HG02884 (cell line): Measurements from ENCODE around the gene PSMF1.
"Not testable (repeated sequence)": the region's sequence is repeated elsewhere in the genome, so short reads cannot be mapped to it uniquely, and the experiment has no call there.

Experiments
- ATAC-seq: cut with Tn5 transposase; IDR thresholded peaks from one replicate; pipeline ENCODE4 v1.9.1; 2021; ENCODE audit warnings: mild to moderate bottlenecking, moderate library complexity; ENCODE audit not compliant: unreplicated experiment

PSMF1 gene

DNA sequence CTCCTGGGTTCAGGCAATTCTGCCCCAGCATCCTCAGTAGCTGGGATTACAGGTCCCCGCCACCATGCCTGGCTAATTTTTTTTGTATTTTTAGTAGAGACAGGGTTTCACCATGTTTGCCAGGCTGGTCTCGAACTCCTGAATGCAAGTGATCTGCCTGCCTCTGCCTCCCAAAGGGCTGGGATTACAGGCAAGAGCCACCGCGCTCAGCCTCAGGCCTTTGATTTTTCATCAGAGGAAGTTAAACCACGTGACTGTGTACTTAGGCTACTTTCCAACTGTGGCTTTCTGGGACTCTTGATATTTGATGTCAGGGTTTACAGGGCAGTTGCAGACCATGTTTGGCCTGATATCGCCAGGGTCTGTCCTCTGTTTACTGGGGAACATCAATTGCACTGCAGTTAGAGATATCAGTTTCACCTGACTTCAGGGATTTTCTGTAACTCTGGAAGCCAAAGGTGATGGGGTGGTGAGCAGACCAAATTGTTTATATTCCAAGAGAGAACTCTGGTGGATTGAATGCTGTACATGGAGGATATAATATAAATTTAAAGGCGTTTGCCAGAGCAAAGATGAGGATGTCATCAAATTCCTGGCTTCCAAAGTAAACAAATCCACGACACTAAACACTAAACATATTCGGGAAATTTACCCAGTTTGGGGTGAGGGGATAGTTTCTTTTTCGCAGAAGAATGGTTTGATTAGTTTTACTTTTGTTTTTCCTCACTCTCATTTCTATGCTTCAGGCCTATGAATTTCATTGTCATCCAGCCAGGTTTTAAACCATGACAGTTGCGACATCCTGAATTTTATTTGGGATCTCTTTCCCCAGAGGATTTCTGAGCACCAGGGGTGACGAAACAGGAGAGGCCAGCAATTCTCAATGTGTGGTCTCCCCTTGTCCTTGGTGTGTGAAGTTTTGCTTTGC is 4.2 kb downstream of the PSMF1 start:
- ATAC-seq: no peak

DNA sequence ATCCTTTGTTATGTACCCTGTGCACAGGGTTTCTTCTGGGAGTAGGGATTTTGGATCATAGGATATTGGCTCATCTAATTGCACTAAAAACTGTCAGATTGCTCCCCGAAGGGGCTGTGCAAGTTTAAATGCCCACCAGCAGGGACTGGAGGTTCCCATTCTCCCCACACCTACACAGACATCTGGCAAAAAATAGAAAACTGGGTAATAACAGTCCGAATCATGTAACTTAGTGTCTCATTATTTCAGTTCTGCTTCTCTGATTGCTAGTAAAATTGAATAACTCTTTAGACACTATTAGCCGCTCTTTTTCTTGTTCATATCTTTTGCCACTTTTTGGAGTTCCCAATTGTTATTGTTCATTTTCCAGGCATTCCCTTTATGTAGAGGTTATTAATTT is 5.3 kb downstream of the PSMF1 start:
- no peak for ATAC-seq

DNA sequence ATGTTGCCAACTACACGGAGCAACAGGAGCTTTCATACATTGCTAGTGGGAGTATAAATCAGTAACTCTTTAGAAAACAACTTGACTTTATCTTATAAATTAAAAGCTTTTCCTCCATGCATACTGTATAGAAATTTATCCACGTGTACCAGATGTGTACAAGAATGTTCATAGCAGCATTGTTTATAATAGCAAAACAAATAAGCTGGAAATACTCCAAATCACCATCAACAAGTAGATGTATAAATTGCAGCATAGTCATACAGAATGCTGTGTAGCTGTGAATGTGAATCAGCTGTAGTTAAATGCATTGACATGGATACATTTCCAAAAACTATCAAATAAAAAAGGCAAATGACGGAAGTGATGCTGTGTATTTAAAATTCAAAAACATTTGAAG is 6.0 kb downstream of the PSMF1 start:
- no peak for ATAC-seq

DNA sequence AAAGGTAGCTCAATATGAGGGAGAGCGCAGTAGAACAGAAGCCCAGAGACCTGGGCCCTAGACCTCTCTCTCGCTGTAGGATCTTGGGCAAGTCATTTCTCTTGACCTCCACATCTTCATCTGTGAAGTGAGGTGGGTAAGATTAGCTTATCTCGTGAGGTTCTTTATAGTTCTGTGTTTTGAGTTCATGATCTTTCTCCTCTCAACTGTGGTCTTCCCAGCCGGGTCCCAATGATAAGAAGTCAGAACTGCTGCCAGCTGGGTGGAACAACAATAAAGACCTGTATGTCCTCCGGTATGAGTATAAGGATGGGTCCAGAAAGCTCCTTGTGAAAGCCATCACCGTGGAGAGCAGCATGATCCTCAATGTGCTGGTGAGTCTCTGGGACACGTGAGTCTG is 6.9 kb downstream of the PSMF1 start:
- ATAC-seq: no peak

DNA sequence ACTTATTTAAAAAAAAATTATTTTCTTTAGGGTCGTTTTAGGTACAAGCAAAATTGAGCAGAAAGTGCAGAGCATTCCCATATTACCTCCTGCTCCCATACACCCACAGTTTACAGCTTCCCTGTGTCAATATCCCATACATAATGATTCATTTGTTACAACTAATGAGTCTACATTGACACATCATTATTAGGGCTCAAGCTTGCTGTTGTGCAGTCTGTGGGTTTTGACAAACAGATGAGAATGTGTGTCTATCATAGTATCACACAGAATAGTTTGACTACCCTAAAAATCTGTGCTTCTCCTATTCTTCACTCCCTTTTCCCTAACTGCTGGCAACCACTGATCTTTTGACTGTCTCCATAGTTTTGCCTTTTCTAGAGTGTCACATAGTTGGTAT is 9.4 kb downstream of the PSMF1 start:
- ATAC-seq: no peak

DNA sequence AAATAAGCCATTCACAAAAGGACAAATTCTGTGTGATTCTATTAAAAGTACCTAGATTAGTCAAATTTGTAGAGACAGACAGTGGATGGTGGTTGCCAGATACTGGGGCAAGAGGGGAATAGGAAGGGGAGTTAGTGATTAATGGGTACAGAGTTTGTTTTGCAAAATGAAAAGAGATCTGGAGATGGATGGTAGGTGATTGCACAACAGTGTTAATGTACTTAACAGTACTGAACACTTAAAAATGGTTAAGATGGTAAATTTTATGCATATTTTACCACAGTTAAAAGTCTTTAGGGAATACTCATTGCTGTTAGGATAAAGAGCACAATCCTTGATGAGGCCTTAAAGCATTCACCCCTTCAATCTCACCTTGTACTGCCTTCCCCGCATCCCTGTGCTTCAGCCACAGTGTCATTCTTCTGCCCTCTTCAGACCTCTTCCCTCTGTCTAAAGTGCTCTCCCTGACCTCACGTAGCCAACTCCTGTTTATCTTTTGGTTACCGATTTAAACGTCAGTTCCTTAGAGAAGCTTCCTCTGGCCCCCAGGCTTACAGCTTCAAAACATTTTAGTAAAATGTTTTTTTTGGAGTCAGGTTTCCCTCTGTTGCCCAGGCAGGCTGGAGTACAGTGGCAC is 11.8 kb downstream of the PSMF1 start:
- ATAC-seq: no peak

DNA sequence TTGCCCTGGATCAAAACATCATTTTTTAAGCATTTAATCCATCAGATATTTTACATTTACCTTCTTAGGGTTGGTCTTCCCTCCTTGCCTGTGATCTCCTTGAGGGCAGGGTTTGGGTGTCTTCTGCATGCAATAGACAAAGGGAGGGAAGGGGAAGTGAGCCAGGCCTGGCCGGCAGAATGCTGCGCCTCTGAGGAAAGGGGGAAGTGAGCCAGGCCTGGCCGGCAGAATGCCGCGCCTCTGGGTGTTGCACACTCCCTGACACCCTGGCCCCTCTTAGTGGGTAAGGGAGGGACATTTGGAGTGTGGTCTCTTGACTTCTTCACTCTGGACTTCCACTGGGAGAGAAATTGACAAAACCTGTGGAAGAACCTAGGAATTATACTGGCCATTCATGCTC is 12.4 kb downstream of the PSMF1 start:
- ATAC-seq: no peak

DNA sequence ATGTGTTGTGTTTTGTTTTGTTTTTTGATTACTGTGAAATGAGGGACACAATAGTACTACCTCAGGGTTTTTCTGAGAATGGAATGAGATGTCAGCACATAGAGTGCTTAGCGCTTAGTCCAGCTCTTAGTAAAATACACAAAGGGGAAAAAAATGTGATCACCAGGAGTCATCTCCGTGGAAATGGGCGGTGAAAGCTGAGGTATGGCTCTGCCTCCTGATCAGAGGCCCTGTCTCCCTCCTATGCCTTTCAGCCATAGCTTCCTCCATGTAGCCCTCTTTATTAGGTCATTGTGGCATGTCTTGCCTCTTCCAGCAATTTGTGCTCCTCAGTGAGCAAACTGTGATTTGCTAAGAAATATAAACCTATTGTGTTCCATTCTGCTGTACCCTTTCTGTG is 13.0 kb downstream of the PSMF1 start:
- no peak for ATAC-seq

DNA sequence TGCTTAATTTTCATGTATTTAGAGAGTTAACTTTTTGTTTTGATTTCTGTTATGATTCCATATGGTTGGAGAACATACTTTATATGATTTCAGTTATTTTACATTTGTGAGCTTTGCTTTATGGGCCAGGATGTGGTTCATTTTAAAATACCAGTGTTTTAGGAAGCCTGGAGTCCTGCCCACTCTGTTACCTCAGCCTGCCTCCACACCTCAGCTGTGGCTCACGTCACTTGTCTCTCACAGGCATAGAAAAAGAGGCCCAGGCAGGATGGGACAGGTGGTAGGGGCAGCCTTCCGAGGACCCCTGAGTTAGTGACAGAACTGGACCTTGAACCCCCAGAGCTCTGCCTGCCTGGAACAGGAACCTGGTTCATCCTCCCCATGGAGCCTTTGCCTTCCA is 16.0 kb downstream of the PSMF1 start:
- no peak for ATAC-seq

DNA sequence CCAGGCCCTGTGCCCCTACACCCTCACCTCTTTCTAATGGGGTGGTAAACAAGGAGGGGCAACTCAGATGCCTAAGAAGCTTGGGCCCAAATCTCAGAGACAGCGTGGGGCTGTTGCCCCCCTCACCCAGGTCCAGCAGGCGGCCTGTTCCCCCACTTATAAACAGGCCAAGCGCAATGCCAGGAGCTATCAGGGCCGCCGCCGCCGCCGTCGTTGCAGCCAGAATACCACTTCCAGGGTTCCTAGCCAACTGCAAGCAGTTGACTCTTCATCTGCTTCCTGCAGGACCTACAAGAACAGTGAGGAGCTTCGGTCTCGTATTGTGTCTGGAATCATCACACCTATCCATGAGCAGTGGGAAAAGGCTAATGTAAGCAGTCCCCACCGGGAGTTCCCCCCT is 16.4 kb downstream of the PSMF1 start:
- no peak for ATAC-seq

DNA sequence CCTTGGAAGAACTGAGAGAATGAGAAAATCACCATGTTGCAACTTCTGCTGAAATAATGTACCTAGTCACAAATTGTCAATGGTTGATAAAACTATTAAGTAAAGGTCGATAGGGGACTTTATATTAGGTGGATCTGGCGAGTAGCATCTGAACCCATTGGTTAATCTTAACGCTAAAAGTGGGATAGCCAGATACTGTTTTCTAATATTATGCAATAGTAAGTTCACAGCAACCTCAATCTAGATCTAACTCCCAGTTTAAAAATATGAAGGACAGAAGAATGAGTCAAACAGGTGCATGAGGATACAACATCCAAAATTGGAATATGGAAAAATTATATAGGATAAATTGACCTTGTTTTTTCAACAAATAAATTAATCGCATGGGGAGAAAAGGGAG is 18.8 kb downstream of the PSMF1 start:
- no peak for ATAC-seq

DNA sequence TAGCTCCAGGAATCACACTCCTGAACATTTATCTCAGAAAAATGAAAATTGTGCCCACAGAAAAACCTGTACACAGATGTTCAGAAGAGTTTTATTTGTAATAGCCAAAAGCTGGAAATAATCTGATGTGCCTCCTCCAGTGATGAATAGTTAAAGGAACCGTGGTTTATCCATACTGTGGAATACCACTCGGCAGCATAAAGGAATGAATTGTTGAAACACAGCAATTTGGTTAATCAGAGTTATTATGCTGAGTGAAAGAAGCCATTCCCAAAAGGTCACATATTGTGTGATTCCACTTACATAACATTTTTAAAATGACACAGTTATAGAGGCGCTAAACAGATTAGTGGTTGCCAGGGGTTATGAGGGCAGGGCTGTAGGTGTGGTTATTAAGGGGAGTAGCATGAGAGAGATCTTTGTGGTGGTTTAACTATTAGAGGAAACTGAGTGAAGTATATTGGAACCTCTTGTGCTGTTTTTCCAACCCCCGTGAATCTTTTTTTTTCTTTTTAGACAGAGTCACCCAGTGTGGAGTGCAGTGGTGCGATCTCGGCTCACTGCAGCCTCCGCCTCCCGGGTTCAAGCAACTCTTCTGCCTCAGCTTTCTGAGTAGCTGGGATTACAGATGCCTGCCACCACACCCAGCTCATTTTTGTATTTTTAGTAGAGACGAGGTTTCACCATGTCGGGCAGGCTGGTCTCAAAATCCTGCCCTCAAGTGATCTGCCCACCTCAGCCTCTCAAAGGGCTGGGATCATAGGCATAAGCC is 26.2 kb downstream of the PSMF1 start:
- no peak for ATAC-seq

DNA sequence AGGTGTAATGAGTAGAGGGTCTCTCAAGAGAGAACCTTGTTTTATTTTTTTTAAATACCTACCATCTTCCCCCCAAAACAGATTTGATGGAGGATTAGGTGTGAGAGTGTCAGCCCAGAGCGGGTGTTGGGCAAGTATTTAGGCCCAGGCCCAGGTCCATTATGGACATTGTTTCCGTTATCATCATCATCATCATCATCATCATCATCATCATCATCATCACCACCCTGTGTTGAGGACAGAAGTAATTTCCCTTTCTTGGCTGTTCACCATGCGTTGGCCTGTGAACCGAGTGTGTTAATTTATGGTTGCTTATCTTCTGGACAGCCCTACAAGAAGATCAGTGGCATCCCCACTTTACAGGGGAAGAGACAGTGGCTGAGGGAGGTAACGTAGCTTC is 28.6 kb downstream of the PSMF1 start:
- ATAC-seq: no peak

DNA sequence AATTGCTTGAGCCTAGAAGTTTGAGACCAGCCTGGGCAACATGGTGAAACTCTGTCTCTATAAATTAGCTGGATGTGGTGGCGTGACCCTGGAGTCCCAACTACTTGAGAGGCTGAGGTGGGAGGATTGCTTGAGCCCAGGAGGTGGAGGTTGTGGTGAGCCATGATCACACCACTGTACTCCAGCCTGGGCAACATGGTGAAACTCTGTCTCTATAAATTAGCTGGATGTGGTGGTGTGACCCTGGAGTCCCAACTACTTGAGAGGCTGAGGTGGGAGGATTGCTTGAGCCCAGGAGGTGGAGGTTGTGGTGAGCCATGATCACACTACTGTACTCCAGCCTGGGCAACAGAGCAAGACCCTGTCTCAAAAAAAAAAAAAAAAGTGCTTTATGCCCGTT is 31.4 kb downstream of the PSMF1 start:
- not testable (repeated sequence) for ATAC-seq

DNA sequence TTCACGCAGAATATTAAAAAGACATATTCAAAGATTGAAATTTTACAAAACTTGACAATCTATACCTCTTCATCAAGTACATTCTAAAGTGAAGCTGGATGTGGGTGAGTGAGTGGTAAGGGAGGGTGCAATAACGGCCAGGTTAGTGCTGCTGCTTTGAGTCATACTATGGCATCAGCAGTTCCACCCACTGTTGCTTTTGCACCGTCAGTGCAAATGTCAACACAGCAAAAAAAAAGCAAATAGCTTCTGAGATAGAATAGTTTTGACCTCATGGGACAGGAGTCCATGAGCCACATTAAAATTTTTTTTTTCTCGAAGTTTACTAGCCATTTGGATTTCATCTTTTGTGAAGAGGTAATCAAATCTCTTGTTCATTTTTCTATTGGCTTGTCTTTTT is 31.8 kb downstream of the PSMF1 start:
- no peak for ATAC-seq

DNA sequence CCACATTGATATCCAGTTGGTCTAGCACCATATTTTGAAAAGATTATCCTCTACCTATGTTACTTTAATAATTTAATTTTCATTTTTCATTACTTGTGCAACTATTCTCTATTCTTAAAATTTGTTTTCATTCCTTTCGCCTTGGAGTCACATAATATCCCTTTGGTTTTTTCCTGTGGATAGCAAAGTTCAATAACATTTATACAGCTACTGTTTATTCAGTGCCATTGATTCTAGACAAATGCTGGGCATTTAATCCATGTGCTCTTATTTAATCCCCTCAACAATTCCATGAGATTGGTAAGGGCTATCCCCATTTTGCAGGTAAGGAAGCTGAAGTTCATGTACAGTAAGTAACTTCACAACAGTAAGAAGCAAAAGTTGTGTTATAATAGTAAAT is 32.6 kb downstream of the PSMF1 start:
- ATAC-seq: no peak

DNA sequence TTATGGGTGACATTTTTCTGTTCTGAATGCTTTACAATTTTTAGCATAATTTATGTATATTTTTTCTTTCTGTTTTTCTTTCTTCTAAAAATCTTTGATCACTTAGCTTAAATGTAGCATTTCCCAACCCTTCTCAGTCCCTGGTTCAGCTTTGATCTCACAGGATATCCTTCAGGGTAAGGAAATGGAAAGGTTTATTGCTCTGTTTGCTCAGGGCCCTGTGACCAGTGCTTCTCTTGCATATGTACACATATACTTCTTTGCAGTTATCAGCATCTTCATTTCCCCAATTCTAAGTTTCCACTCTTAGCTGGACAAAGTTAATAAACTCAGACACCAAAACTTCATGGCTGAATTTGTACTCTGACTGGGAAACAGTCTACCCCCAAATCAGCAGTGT is 35.8 kb downstream of the PSMF1 start:
- no peak for ATAC-seq

DNA sequence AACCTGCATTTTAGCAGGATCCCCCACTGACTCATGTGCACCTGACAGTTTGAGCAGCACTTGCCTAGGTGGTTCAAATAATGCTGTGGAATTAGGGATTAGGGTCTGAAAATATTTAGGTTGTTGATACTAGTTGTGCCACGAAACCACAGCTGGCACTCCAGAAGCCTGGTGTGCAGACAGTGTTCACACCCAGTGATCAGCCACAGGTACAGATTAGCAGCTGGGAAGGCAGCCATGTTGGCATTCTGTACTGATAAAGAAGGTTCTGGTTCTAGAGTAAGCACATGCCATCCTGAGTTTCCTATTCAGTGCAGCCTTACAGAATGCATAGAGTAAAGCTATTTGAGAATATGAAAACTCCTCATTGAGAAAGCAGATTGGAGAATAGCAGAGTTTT is 36.3 kb downstream of the PSMF1 start:
- ATAC-seq: no peak

DNA sequence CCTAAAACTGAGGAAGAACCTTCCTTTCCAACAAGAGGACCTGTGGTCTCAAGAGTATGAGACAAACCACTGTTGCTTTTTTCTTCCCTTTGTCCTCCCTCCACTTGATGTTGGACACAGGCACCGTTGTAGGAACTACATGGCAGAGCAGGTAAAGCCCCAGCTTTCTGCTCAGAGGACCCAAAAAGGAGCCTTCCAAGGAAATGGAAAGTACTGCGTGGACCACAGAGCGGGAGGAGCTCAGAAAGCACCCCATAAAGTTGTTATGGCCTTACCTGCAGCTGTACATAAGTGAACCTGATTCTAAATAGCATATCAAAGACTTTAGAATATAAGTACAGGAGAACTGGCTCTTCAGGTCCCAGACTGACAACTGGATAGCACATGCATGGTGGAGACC is 36.9 kb downstream of the PSMF1 start:
- ATAC-seq: no peak

DNA sequence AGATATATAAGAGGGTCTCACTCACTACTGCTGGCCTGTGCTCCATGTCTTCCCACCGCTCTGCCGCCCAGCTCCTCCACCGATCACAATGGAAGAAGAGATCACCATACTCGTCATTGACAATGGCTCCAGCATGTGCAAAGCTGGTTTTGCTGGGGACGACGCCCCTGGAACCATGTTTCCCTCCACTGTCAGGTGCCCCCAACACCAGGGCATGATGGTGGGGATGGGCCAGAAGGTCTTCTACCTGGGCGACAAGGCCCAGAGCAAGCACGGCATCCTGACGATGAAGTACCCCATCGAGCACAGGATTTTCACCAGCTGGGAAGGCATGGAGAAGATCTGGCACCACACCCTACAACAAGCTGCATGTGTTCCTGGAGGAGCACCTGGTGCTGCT is 42.1 kb downstream of the PSMF1 start:
- no peak for ATAC-seq

DNA sequence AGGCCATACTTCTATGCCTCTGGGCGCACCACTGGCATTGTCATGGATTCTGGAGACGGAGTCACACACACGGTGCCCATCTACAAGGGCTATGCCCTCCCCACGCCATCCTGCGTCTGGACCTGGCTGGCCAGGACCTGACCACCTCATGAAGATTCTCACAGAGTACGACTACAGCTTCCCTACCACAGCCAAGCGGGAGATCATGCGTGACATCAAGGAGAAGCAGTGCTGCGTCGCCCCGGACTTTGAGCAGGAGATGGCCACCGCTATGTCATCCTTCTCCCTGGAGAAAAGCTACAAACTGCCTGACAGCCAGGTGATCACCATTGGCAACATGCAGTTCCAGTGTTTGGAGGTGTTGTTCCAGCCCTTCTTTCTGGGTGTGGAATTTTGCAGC is 42.6 kb downstream of the PSMF1 start:
- ATAC-seq: no peak

DNA sequence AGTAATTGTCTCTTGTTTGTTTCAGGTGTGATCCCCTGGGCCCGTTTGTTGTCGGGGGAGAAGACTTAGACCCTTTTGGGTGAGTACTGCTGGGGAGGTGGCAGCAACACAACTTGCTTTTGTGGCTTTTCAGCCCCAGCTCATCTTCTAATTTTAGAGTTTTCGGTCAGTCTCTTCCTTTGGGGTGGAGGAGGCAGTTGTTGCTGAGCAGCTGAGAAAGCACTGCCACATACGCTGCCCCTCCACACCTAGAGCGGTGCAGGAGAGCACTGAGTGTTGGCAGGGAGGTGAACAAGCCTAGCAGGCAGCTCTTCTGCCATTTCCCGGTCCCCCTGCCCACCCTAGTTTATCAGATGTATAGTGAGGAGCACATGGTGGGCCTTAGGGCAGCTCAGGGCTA is 44.7 kb downstream of the PSMF1 start:
- ATAC-seq: no peak
